T47D (cell line): ENCODE results near the gene MEGF6.

Source experiments
- DNase-seq, 2 experiments: peaks; one replicate each; pipeline versions ENCODE4 v3.0.0 to v3.0.0-alpha.2; 2011 to 2012; ENCODE audit warnings: low read depth in 1 of 2, low spot score in 1 of 2
- JUND ChIP-seq: IDR thresholded peaks from 2 replicates; pipeline ENCODE4 v1.6.1; 2012; ENCODE audit warnings: low read depth
- in situ Hi-C: cut with HindIII; loops from 2 replicates; pipeline ENCODE4 v1.10.0; 2016; ENCODE audit warnings: low sequenced_read_pairs, low pct_unique_long_range_greater_than_20kb

Gene MEGF6

DNA sequence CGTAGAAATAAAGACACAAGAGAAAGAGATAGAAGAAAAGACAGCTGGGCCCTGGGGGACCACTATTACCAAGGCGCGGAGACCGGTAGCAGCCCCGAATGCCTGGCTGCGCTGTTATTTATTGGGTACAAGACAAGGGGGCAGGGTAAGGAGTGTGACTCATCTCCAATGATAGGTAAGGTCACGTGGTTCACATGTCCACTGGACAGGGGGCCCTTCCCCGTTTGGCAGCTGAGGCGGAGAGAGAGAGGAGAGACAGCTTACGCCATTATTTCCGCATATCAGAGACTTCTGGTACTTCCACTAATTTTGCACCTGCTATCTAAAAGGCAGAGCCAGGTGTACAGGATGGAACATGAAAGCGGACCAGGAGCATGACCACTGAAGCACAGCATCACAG, 9.4 kb upstream of the MEGF6 start:
- no peak for DNase-seq
- in situ Hi-C loops = no loop called here
- no peak for TF ChIP-seq JUND

DNA sequence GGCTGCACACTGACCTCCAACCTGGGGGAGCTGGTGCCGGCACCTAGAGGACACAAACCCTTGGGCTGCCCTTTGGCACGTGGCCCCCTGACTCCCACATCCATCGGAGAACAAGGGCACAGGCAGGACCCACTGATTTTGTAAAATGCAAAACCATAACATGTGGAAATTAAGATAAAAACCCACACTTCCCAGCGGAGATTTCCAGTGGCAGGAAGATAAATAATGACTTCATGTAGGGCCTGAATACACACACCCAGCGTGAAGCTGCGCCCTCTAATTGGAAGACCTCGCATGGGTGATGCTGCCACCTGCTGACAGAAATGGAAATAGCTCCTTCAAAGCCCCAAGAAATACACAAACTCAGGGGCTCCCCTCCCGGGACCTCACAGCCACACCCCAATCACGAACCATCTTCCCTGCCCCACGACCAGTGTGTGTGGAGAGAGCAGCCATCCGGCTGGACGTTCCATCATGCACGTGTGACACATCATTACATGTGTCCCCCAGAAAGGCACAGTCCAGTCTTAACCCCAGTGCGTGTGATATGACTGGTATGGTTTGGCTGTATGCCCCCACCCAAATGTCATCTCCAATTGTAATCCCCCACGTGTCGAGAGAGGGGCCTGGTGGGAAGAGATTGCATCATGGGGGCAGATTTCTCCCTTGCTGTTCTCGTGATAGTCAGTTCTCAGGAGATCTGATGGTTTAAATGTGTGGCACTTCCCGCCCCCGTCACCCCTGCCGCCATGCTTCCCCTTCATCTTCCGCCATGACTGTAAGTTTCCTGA, 7.8 kb upstream of the MEGF6 start:
- TF ChIP-seq JUND = no peak
- in situ Hi-C loops = no loop called here
- peak; percentile 54 to 76 for DNase-seq

DNA sequence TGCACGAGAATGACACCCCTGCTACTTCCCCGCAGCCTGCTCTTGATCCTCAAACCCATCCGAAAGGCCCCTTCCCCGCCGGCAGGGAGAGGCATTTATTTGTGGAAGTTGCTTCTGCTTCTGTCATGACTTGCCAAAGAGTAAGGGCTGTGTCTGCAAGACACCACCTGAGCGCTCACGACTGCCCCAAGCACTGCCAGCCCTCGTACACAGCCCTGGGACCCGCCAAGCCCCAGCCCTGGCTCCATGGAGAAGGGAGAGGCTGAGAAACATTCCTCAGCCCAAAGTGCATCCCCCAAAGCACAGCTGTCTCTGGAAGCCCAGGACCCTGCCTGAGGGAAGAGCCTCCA, 7.2 kb upstream of the MEGF6 start:
- no peak for DNase-seq
- no peak for TF ChIP-seq JUND
- in situ Hi-C loops = no loop called here

DNA sequence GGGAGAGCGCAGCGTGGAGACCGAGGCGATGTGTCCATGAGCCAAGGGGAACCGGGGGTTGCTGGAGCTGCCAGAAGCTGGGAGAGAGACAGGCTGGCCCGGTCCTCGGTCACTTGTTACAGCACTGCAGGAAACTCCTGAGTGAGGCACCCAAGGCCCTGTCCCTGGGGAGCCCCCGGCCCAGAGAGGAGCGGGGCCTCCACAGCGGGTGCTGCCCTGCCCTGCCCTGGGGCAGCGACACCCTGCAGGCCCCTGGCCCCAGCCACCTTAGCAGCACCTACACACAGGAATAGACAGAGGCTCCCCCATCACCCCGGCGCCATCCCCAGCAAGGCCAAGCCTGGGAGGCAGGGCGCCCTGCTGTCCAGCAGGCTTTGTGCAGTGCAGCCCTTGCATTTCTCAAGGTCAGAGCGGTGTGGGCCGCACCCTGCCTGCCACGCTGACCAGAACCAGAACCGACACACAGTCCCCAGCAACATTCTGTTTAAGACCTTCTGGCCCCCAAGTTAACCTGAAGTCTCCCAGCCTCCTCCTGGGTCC, 6.6 kb upstream of the MEGF6 start:
- in situ Hi-C loops = no loop called here
- no peak for TF ChIP-seq JUND
- no peak for DNase-seq

DNA sequence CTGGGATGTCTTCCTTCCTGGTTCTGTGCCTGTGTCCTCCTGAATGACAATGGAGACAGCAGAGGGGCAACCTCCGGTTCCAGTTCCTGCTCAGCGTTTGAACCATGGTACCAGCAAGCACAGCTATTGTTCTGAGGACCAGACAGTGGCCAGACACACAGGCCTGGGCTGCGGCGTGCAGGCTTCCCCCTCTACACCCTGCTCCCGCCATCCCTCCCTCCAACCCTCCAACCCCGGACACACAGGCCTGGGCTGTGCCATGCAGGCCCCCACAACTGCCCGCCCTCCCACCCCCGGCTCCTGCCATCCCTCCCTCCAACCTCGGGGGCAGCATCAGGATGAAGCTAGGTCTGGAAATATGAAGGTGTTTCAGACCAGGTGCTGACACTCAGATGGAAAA, 5.6 kb upstream of the MEGF6 start:
- TF ChIP-seq JUND = no peak
- no peak for DNase-seq
- in situ Hi-C loops = no loop called here

DNA sequence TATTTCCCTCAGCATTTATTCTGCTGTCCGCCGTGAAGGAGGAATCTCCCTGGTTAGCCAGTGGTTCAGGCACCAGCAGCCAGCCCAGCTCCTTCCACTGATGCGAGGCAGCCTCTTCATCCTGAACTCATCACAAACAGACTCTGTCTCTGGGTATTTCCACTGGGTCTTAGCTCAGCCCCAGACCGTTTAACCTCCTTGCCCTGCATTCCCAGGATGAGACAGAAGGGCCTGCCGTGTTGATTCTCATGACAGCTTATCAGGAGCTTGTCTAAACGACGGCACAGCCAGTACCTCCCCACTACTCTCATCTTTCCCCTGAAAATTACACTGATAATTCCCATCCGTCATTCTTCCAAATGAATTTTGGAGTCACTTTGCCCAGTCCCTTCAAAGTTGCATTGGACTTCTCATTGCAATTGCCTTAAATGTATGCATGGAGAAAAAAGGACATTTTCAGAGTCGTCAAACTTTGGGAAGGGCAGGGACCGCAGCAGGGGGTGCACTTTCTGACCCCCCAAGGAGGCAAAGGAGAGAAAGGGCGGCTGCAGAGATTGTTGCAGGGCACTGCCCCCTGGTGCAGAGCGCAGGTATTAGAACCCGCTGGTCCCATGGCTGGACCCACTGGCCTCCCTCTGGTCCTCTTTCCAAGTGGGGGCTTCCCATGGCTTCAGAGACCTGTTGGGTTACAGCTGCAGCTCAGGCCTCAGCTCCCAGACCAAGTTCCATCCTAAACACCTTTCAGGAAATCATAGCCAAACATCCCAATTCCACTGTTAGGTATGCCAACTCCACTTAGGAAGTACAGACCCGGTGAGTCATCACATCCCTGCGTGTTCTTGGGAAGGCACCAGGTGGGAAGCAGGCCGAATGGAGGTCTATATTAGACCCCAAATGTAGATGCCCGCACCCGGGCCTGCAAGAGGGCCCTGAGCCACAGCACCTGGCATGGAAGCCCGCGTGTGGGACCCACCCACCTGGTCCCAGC, 3.7 kb upstream of the MEGF6 start:
- DNase-seq = no peak
- in situ Hi-C loops = no loop called here
- no peak for TF ChIP-seq JUND

DNA sequence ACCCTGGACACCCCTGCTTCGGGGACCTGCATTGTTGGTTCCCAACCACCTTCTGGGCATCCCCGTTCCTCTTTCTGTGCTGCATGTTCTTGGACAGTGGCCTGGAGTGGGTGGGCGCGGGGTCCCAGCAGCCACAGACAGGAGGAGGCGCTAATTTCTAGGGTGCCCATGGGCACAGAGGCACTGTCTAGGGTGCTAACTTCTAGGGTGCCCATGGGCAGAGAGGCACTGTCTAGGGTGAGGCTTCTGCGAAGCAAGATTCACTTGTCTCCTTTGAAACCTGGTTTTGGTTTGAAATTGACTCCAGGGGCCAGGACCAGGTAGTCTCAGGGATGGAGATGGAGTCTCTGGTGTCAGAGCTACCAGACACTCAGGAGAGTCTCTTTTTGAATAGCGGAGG, 815 bp upstream of the MEGF6 start:
- TF ChIP-seq JUND = no peak
- no peak for DNase-seq
- in situ Hi-C loops = no loop called here

DNA sequence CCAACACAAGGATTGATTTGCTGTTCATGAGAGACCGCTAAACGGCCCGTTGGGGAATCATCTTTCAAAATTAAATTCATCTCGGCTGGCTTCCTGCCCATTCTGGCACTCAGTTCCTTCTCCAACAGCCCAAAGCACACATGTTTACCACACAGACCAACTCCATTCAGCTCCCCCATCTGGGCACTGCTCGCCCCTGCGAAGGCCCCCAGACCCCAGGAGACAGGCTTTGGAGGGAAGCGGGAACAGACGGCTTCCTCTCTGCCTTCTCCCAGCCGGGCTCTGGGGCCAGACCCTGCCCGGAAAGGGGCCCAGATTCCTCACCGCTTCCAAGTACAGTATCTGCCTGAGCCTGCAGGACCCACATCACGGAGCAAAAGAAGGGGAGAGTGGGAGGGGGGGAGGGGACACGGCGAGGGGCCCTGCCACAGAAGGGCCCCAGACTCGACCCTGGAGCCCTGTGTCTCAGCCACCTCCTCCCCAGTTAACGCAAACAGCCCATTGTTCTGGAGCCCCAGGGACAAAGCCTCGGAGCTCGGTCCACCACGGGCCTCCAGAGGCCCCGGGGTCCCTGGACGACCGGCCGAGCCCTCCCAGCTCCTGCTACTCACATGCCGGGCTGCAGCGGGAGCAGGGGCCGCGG, 660 bp downstream of the MEGF6 start:
- no peak for TF ChIP-seq JUND
- in situ Hi-C loops = no loop called here
- DNase-seq = no peak

DNA sequence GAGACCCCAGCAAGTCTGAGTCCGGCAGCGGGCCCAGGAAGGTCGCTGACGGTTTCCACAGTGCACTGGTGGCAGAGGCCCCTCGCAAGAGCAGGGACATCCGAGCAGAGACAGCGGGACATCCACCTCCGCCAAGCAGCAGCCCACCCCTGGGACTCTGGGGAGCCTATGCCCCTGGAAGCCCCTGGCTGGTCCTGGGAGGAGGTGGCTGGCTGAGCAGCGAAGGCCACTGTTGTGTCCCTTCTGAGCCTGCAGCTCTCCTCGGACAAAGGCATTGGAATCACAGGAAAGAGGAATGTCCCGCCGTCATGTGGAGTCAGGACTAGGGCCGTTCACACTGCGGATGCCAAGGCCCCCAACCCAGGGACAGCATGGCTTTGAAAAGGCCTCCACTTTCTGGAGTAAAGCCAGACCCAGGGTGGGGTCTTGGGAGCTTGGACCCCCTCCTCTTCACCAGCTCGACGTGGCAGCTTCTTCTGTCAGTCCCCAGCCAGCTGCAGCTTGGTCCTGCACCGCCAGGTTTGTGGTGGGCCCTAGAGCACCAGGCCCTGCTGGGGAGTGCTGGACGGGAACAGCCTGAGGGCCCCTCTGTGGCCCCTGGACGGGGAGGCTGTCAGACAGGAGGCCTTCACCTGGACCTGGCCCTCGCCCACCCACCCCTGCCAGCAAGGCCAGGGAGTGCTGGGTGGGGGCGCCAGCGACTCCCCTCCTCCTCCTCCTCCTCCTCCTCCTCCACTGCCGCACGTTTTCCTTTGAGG, 1.4 kb downstream of the MEGF6 start:
- in situ Hi-C loops = no loop called here
- no peak for TF ChIP-seq JUND

DNA sequence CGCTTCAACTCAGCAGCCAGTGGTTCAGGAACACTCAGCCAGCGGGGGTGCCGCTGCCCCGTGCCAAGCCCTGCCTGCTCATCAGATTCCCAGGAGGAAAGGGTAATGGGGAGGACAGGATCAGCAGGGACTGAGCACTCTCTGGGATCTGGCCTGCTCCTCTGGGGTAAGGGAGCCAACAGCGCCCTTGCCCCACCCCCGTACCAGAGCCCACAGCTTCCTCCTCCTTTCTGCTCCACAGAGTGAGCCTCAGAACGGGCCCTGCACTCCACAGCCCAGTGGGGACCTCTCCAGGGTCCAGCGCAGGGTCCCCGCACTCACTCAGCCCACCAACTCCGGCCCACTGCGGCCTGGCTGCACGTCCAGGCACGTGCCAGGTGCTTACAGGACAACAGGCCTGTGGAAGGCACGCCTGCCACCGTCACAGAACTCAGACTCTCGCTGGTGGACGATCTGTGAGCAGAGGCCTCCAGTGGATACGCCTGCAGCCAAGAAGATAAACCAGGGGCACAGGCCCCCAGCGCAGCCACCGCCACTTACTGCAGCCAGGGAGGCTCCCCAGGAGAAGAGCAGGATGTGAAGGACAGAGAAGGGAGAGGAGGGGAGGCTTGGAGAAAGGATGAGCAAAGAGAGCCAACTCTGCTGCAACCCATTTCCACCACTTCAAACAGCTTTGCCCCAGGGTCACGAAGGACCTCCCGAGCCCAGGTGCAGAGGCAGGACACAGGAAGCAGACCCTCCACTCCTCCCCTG, 2.1 kb downstream of the MEGF6 start:
- no peak for DNase-seq
- no peak for TF ChIP-seq JUND
- in situ Hi-C loops = no loop called here

More for the DNA sequence above, 1.4 kb downstream of the MEGF6 start:
- no peak for DNase-seq

DNA sequence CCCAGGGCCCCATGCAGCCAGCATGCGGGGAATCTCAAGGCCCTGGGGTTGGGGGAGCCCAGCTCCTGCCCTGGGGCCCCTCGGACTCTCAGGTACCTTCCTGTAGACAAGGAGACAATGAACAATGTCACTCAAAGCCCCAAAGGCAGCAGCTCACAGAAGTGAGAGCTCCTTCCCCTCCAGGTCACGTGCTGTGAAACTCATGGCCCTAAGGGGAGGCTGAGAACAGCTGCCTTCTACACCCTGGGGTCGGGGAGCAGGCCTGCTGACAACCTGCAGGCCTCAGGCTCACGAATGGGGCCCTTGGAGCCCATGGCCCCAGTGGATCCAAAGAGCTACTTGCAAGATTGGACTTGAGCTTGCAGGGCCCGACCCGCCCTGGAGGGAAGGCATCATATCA, 3.2 kb downstream of the MEGF6 start:
- no peak for TF ChIP-seq JUND
- in situ Hi-C loops = no loop called here
- DNase-seq = no peak
